GM18499 (cell line): ENCODE data around the gene TMEM125.

Experiments used
- ATAC-seq: cut with Tn5 transposase; IDR thresholded peaks from one replicate; pipeline ENCODE4 v1.9.1; 2021; ENCODE audit warnings: moderate number of reproducible peaks; ENCODE audit not compliant: insufficient read depth, unreplicated experiment

Gene TMEM125

GRCh38 chr1:43306688-43307457 is 37.1 kb downstream of the TMEM125 start:
- ATAC-seq: no peak

- no peak for ATAC-seq
Measured at GRCh38 chr1:43307458-43308158, 37.8 kb downstream of the TMEM125 start.

GRCh38 chr1:43308635-43309404 is 39.0 kb downstream of the TMEM125 start:
- ATAC-seq: no peak

GRCh38 chr1:43309405-43310025 is 39.7 kb downstream of the TMEM125 start:
- no peak for ATAC-seq

GRCh38 chr1:43311521-43311920 is 41.7 kb downstream of the TMEM125 start:
- ATAC-seq: no peak

GRCh38 chr1:43312212-43312623 is 42.4 kb downstream of the TMEM125 start:
- no peak for ATAC-seq

- no peak for ATAC-seq
Measured at GRCh38 chr1:43312663-43313515, 43.1 kb downstream of the TMEM125 start.

- ATAC-seq: no peak
Measured at GRCh38 chr1:43313771-43314170, 44.0 kb downstream of the TMEM125 start.

- ATAC-seq: no peak
Measured at GRCh38 chr1:43314233-43314632, 44.5 kb downstream of the TMEM125 start.

- no peak for ATAC-seq
Measured at GRCh38 chr1:43315481-43315880, 45.7 kb downstream of the TMEM125 start.

- ATAC-seq: no peak
Measured at GRCh38 chr1:43315963-43316737, 46.4 kb downstream of the TMEM125 start.

GRCh38 chr1:43316738-43317520 is 47.1 kb downstream of the TMEM125 start:
- no peak for ATAC-seq

- ATAC-seq: no peak
Measured at GRCh38 chr1:43317817-43318471, 48.2 kb downstream of the TMEM125 start.

- no peak for ATAC-seq
Measured at GRCh38 chr1:43318831-43319230, 49.0 kb downstream of the TMEM125 start.

GRCh38 chr1:43319288-43319687 is 49.5 kb downstream of the TMEM125 start:
- ATAC-seq: no peak

GRCh38 chr1:43319766-43320165 is 50.0 kb downstream of the TMEM125 start:
- no peak for ATAC-seq

- no peak for ATAC-seq
Measured at GRCh38 chr1:43321331-43321891, 51.6 kb downstream of the TMEM125 start.
